IMR-90 (cell line): Measurements from ENCODE around the gene MRGPRE. TPM values are rescaled to one million over a fixed set of nuclear protein-coding genes. Genes with fewer than 3 reads are reported as not detected.

Experiments
- ATAC-seq: fragments of 200-7000 bp; cut with Tn5 transposase; 2 replicates; pipeline ENCODE4 v1.9.1; 2020; ENCODE audit warnings: low read depth, mild to moderate bottlenecking, moderate library complexity
- BruUV-seq: library from RNA; stranded (reverse); fragments of 400-500 nt; replicated peaks from 2 replicates; lab custom pipeline; 2021; lab: Mats Ljungman, UMichigan
- CTCF ChIA-PET: fragments of 300-600 bp; formaldehyde crosslinking; extraction: SDS; loops from one replicate; lab custom pipeline; 2021; ENCODE audit warnings: antibody characterized with exemption; lab: Yijun Ruan, JAX
- POLR2A ChIA-PET: fragments of 300-600 bp; sonication (Branson Sonifier 250); formaldehyde crosslinking; loops from one replicate; lab custom pipeline; 2022; ENCODE audit warnings: antibody characterized with exemption; ENCODE audit not compliant: unreplicated experiment; lab: Charles Lee
- DNase-seq: peaks from one replicate; pipeline ENCODE4 v3.0.0; 2013
- H2AFZ ChIP-seq: replicated peaks from 2 replicates; pipeline ENCODE3; 2013; ENCODE audit warnings: low read length, mild to moderate bottlenecking; ENCODE audit not compliant: poor library complexity
- H2AK5ac ChIP-seq: 2 replicates; pipeline ENCODE4 v1.6.1; 2013; ENCODE audit warnings: low read depth, low read length, inconsistent platforms
- H2AK9ac ChIP-seq: replicated peaks from 2 replicates; pipeline ENCODE3; 2013; ENCODE audit warnings: mild to moderate bottlenecking, low read depth, low read length, moderate library complexity; ENCODE audit not compliant: poor library complexity
- H2BK120ac ChIP-seq: 2 replicates; pipeline ENCODE4 v1.6.1; 2013; ENCODE audit warnings: low read depth, low read length, inconsistent platforms
- H2BK15ac ChIP-seq: 3 replicates; pipeline ENCODE4 v1.6.1; 2013; ENCODE audit warnings: low read depth, low read length, inconsistent platforms
- H2BK20ac ChIP-seq: 2 replicates; pipeline ENCODE4 v1.6.1; 2013; ENCODE audit warnings: low read depth, mild to moderate bottlenecking, inconsistent platforms, low read length, moderate library complexity
- H2BK5ac ChIP-seq: 2 replicates; pipeline ENCODE4 v1.6.1; 2013; ENCODE audit warnings: mild to moderate bottlenecking, low read depth, low read length, inconsistent platforms; ENCODE audit not compliant: poor library complexity, severe bottlenecking
- H3K14ac ChIP-seq: replicated peaks from 2 replicates; pipeline ENCODE4 v1.6.1; 2013; ENCODE audit warnings: low read depth, low read length, inconsistent platforms
- H3K18ac ChIP-seq: 2 replicates; pipeline ENCODE4 v1.6.1; 2013; ENCODE audit warnings: low read depth, low read length, control low read depth
- H3K23ac ChIP-seq: 2 replicates; pipeline ENCODE4 v1.6.1; 2013; ENCODE audit warnings: low read depth, low read length, inconsistent platforms
- H3K27ac ChIP-seq: 2 replicates; pipeline ENCODE4 v1.5.1; 2013; ENCODE audit warnings: mild to moderate bottlenecking, control low read depth, low read length; ENCODE audit not compliant: insufficient read depth
- H3K27me3 ChIP-seq: 2 replicates; pipeline ENCODE4 v1.6.1; 2013; ENCODE audit warnings: low read length; ENCODE audit not compliant: control insufficient read depth, insufficient read depth
- H3K36me3 ChIP-seq: 2 replicates; pipeline ENCODE4 v1.6.1; 2013; ENCODE audit warnings: low read length, mixed read lengths; ENCODE audit not compliant: control insufficient read depth, insufficient read depth
- H3K4ac ChIP-seq: 2 replicates; pipeline ENCODE4 v1.6.1; 2013; ENCODE audit warnings: low read depth, low read length, inconsistent platforms
- H3K4me1 ChIP-seq: 2 replicates; pipeline ENCODE4 v1.6.1; 2013; ENCODE audit warnings: low read length, mixed read lengths; ENCODE audit not compliant: control insufficient read depth, insufficient read depth
- H3K4me2 ChIP-seq: 2 replicates; pipeline ENCODE4 v1.6.1; 2013; ENCODE audit warnings: low read depth, mild to moderate bottlenecking, control low read depth, low read length, moderate library complexity
- H3K4me3 ChIP-seq: 2 replicates; pipeline ENCODE4 v1.5.1; 2013; ENCODE audit warnings: low read depth, mild to moderate bottlenecking, control low read depth, low read length, moderate library complexity; ENCODE audit not compliant: insufficient read depth
- H3K56ac ChIP-seq: 2 replicates; pipeline ENCODE4 v1.6.1; 2013; ENCODE audit warnings: low read length, inconsistent platforms; ENCODE audit not compliant: insufficient read depth; ENCODE audit errors: extremely low read depth
- H3K79me1 ChIP-seq, 2 experiments: 2 replicates each; pipeline ENCODE4 v1.6.1; 2013; ENCODE audit warnings: low read length in 2 of 2, inconsistent platforms in 1 of 2, low read depth in 1 of 2
- H3K9ac ChIP-seq: 2 replicates; pipeline ENCODE4 v1.6.1; 2013; ENCODE audit warnings: low read depth, low read length, control low read depth
- H3K9me1 ChIP-seq: 2 replicates; pipeline ENCODE4 v1.6.1; 2013; ENCODE audit warnings: low read length, inconsistent platforms; ENCODE audit not compliant: insufficient read depth
- H3K9me3 ChIP-seq: 2 replicates; pipeline ENCODE4 v1.6.1; 2013; ENCODE audit warnings: low read length; ENCODE audit not compliant: control insufficient read depth, insufficient read depth
- H4K20me1 ChIP-seq: 2 replicates; pipeline ENCODE4 v1.6.1; 2013; ENCODE audit warnings: low read length, inconsistent platforms; ENCODE audit not compliant: insufficient read depth
- H4K5ac ChIP-seq: 2 replicates; pipeline ENCODE4 v1.6.1; 2013; ENCODE audit warnings: mild to moderate bottlenecking, low read depth, low read length, control low read depth
- H4K8ac ChIP-seq, 2 experiments: 2 replicates each; pipeline ENCODE4 v1.6.1; 2013; ENCODE audit warnings: low read depth in 2 of 2, low read length in 2 of 2, control low read depth in 1 of 2, inconsistent platforms in 1 of 2
- H4K91ac ChIP-seq: 2 replicates; pipeline ENCODE4 v1.6.1; 2013; ENCODE audit warnings: low read depth, low read length, inconsistent platforms; ENCODE audit not compliant: insufficient read depth
- BHLHE40 ChIP-seq: fragments of 150-350 bp; IDR thresholded peaks from 2 replicates; pipeline ENCODE4 v1.6.1; 2016; ENCODE audit warnings: mild to moderate bottlenecking, low read depth, low read length
- CEBPB ChIP-seq: IDR thresholded peaks from 2 replicates; pipeline ENCODE4 v1.6.1; 2012; ENCODE audit warnings: low read depth, low read length, improper control_type of control experiment
- CHD1 ChIP-seq: IDR thresholded peaks from 2 replicates; pipeline ENCODE4 v1.6.1; 2012; ENCODE audit warnings: low read depth, low read length, improper control_type of control experiment
- CTCF ChIP-seq: conservative IDR thresholded peaks from 2 replicates; pipeline ENCODE4 v1.5.1; 2012; ENCODE audit warnings: mild to moderate bottlenecking, low read depth, low read length, improper control_type of control experiment
- ELK1 ChIP-seq: fragments of 150-350 bp; IDR thresholded peaks from 2 replicates; pipeline ENCODE4 v1.6.1; 2016; ENCODE audit warnings: low read depth, mild to moderate bottlenecking, low read length, moderate library complexity, borderline replicate concordance
- FOS ChIP-seq: fragments of 150-350 bp; IDR thresholded peaks from 2 replicates; pipeline ENCODE4 v1.6.1; 2016; ENCODE audit warnings: low read depth, low read length
- MAFK ChIP-seq: IDR thresholded peaks from 2 replicates; pipeline ENCODE4 v1.6.1; 2012; ENCODE audit warnings: low read depth, low read length, improper control_type of control experiment
- MAZ ChIP-seq: IDR thresholded peaks from 2 replicates; pipeline ENCODE4 v1.6.1; 2012; ENCODE audit warnings: low read depth, mild to moderate bottlenecking, low read length, improper control_type of control experiment, moderate library complexity, borderline replicate concordance
- MXI1 ChIP-seq: IDR thresholded peaks from 2 replicates; pipeline ENCODE4 v1.6.1; 2012; ENCODE audit warnings: low read depth, mild to moderate bottlenecking, low read length, moderate library complexity, borderline replicate concordance
- NFE2L2 ChIP-seq: fragments of 150-350 bp; IDR thresholded peaks from 2 replicates; pipeline ENCODE4 v1.6.1; 2016; ENCODE audit warnings: low read depth, mild to moderate bottlenecking, low read length
- POLR2A ChIP-seq: IDR thresholded peaks from 2 replicates; pipeline ENCODE4 v1.6.1; 2012; ENCODE audit warnings: mild to moderate bottlenecking, low read depth, low read length
- RAD21 ChIP-seq: IDR thresholded peaks from 2 replicates; pipeline ENCODE4 v1.6.1; 2012; ENCODE audit warnings: low read length, improper control_type of control experiment
- RCOR1 ChIP-seq: IDR thresholded peaks from 2 replicates; pipeline ENCODE4 v1.6.1; 2012; ENCODE audit warnings: mild to moderate bottlenecking, low read length, improper control_type of control experiment; ENCODE audit not compliant: insufficient replicate concordance
- RFX5 ChIP-seq: IDR thresholded peaks from 2 replicates; pipeline ENCODE4 v1.8.0; 2012; ENCODE audit warnings: low read depth, mild to moderate bottlenecking, low read length, moderate library complexity
- SMC3 ChIP-seq: fragments of 150-350 bp; IDR thresholded peaks from 2 replicates; pipeline ENCODE4 v1.6.1; 2016; ENCODE audit warnings: low read depth, mild to moderate bottlenecking, antibody characterized with exemption, low read length, moderate library complexity
- USF2 ChIP-seq: fragments of 150-350 bp; IDR thresholded peaks from 2 replicates; pipeline ENCODE4 v1.6.1; 2017; ENCODE audit warnings: mild to moderate bottlenecking, antibody characterized with exemption, low read length, low read depth
- WGBS, 2 experiments: methylation state at CpG; one replicate each; pipeline versions ENCODE4 v1.1.5 to v1.1.7; 2013; ENCODE audit warnings: missing lambda C conversion rate in 2 of 2; ENCODE audit not compliant: insufficient read length in 1 of 2; ENCODE audit errors: extremely low coverage in 2 of 2; 5-methylcytosine and 5-hydroxymethylcytosine counted together
- dilution Hi-C: fragments of 300-500 bp; cut with HindIII; formaldehyde crosslinking; loops from one replicate; pipeline ENCODE4 v1.14.3; 2018; ENCODE audit warnings: low sequenced_read_pairs; ENCODE audit not compliant: unreplicated experiment
- in situ Hi-C: fragments of 300-500 bp; cut with MboI; formaldehyde crosslinking; loops from 3 replicates; pipeline ENCODE4 v1.14.3; 2019; ENCODE audit warnings: low sequenced_read_pairs, inconsistent platforms, mixed read lengths
- intact Hi-C: fragments of 100-400 bp; cut with micrococcal nuclease; formaldehyde crosslinking; loops from 2 replicates; pipeline ENCODE4 v1.10.0; 2022
- polyA plus RNA-seq, 3 experiments: library from polyadenylated mRNA; depleted of rRNA; stranded (reverse); fragments of >200 nt; gene quantifications; 2 replicates each; pipeline ENCODE4 v1.2.3, GENCODE V29; 2012; ENCODE audit warnings: low replicate concordance in 1 of 3
- total RNA-seq: library from RNA; depleted of rRNA; stranded (reverse); fragments of >200 nt; gene quantifications from 2 replicates; pipeline ENCODE4 v1.2.3, GENCODE V29; 2012

The MRGPRE gene
- total and polyA plus RNA-seq, 2 of the 4 experiments (the other 2 are of a cell fraction): not detected

GRCh38 chr11:3198815-3199214, 33.4 kb downstream of the MRGPRE start:
- H3K4ac ChIP-seq: no peak overlapping the region
- no peak for ATAC-seq
- H3K27ac ChIP-seq: no peak overlapping the region
- H3K36me3 ChIP-seq: no peaks in the 10 kb centered on the region
- H2AK9ac ChIP-seq: no peak overlapping the region
- no peak for TF ChIP-seq MAFK
- TF ChIP-seq POLR2A: no peak
- no peak for TF ChIP-seq BHLHE40
- no peak for TF ChIP-seq USF2
- TF ChIP-seq MAZ: no peak
- no peak for TF ChIP-seq SMC3
- TF ChIP-seq RFX5: no peak
- no peak for TF ChIP-seq ELK1
- TF ChIP-seq CTCF: no peak
- TF ChIP-seq NFE2L2: no peak
- TF ChIP-seq RCOR1: no peak
- no peak for TF ChIP-seq CHD1
- TF ChIP-seq CEBPB: no peak
- TF ChIP-seq MXI1: no peak
- no peak for TF ChIP-seq RAD21
- no peak for TF ChIP-seq FOS
- H3K27me3 ChIP-seq: peaks cover 79% of the 10 kb centered on the region
- dilution Hi-C loops (no loop called here), in situ Hi-C loops (no loop called here), intact Hi-C loops (no loop called here)
- H3K14ac ChIP-seq: no peak overlapping the region
- DNase-seq: no peak
- POLR2A ChIA-PET: interaction anchor here (0.5 kb wide), 1 partner anchor 12 kb away, joined by 13 read pairs; no protein-coding TSS in a partner anchor
- H3K4me3 ChIP-seq: no peak overlapping the region
- no peaks in the 10 kb centered on the region for H3K79me1 ChIP-seq
- no peak overlapping the region for H4K91ac ChIP-seq
- no peak overlapping the region for H2BK15ac ChIP-seq
- no peaks in the 10 kb centered on the region for H4K20me1 ChIP-seq
- no peaks in the 10 kb centered on the region; the same call in 1 of the 2 replicates for H3K4me1 ChIP-seq
- no peak overlapping the region for H2BK20ac ChIP-seq
- 41% methylated on average over 6 of the region's 15 CpGs; no CpG with 5 or more reads in 1 of the 2 experiments for WGBS, 2 experiments
- H3K4me2 ChIP-seq: no peak overlapping the region
- H2AK5ac ChIP-seq: no peak overlapping the region
- H3K9me1 ChIP-seq: no peaks in the 10 kb centered on the region
- no peak overlapping the region for H3K18ac ChIP-seq
- no peaks in the 10 kb centered on the region for H3K9me3 ChIP-seq
- H2AFZ ChIP-seq: no peak overlapping the region
- CTCF ChIA-PET: no interaction called here
- H4K8ac ChIP-seq: no peak overlapping the region
- H2BK120ac ChIP-seq: no peak overlapping the region
- no peak overlapping the region for H3K9ac ChIP-seq
- H3K23ac ChIP-seq: no peak overlapping the region
- H4K5ac ChIP-seq: no peak overlapping the region
- no peak overlapping the region for H2BK5ac ChIP-seq
- BruUV-seq: no TSS peak
- H3K56ac ChIP-seq: no peak overlapping the region
